ENCODE measurements around the gene CDC42BPA. TPM values are rescaled to one million over a fixed set of nuclear protein-coding genes. Genes with fewer than 3 reads are reported as not detected.

CDC42BPA gene
- total and polyA plus RNA-seq, 2 of the 8 experiments (the other 6 are each of a cell fraction or from before 2014, with no cell fraction given) = 7.1 to 28.5 TPM

DNA sequence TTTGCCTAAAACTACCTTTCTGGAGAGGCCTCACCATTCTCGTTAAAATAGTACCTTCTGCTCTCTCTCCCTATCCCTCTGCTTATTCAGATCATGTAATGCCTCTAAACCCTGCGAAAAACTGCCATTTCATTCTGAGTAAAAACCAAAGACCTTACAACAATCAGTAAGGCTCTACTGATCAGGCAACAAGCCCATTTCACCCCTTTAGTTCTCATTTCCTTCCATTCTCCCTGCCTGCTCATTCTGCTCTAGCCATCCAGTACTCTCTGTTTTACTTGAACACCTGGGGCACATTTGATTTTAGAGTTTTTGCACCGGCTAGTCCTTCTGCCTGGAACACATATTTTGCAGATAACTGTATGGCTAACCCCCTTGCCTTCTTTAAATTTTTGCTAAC lies 190.4 kb downstream of the CDC42BPA start (continued):
- TF ChIP-seq EZH2 (IDR thresholded peaks at IDR 0.05; ENCODE audit: low read depth, low read length, severe bottlenecking) = no peak

Measured in H1 (cell line).